Muscle of back (tissue), 13 donors: ENCODE measurements around the gene MAGEL2. TPM values are rescaled to one million over a fixed set of nuclear protein-coding genes. Genes with fewer than 3 reads are reported as not detected.

Source experiments
- DNase-seq, 3 donors: peaks; one replicate each; pipeline versions ENCODE4 v3.0.0 to v3.0.0-alpha.2; 2013
- long read RNA-seq, 9 donors: transcript quantifications; one replicate each; lab custom pipeline, GENCODE V29; 2026
- polyA plus RNA-seq, 10 donors: library from polyadenylated mRNA; unstranded; fragments of 120-200 nt; gene quantifications; one replicate each; pipeline ENCODE4 v1.2.1, GENCODE V29; 2013; ENCODE audit not compliant: insufficient read length in 10 of 10

Gene MAGEL2
- 10 to 100 TPM; 15.9 to 27.3 (median 19.3) TPM for polyA plus RNA-seq
- long read RNA-seq, donor 1, full-length matches to known transcripts = 16 of 16 reads
- long read RNA-seq, donor 1, partial matches to known transcripts = 0 of 16 reads
- long read RNA-seq, donor 1, other reads (novel, unspliced or antisense) = 0 of 16 reads
- long read RNA-seq, donor 2, full-length matches to known transcripts = 13 of 13 reads
- long read RNA-seq, donor 2, partial matches to known transcripts = 0 of 13 reads
- long read RNA-seq, donor 2, other reads (novel, unspliced or antisense) = 0 of 13 reads
- long read RNA-seq, donor 3 = 0 reads
- long read RNA-seq, donor 4, full-length matches to known transcripts = 18 of 18 reads
- long read RNA-seq, donor 4, partial matches to known transcripts = 0 of 18 reads
- long read RNA-seq, donor 4, other reads (novel, unspliced or antisense) = 0 of 18 reads
- long read RNA-seq, donor 5, full-length matches to known transcripts = 42 of 42 reads
- long read RNA-seq, donor 5, partial matches to known transcripts = 0 of 42 reads
- long read RNA-seq, donor 5, other reads (novel, unspliced or antisense) = 0 of 42 reads
- long read RNA-seq, donor 6, full-length matches to known transcripts = 29 of 29 reads
- long read RNA-seq, donor 6, partial matches to known transcripts = 0 of 29 reads
- long read RNA-seq, donor 6, other reads (novel, unspliced or antisense) = 0 of 29 reads
- long read RNA-seq, donor 7, full-length matches to known transcripts = 13 of 13 reads
- long read RNA-seq, donor 7, partial matches to known transcripts = 0 of 13 reads
- long read RNA-seq, donor 7, other reads (novel, unspliced or antisense) = 0 of 13 reads
- long read RNA-seq, donor 8, full-length matches to known transcripts = 15 of 15 reads
- long read RNA-seq, donor 8, partial matches to known transcripts = 0 of 15 reads
- long read RNA-seq, donor 8, other reads (novel, unspliced or antisense) = 0 of 15 reads
- long read RNA-seq, donor 9, full-length matches to known transcripts = 7 of 7 reads
- long read RNA-seq, donor 9, partial matches to known transcripts = 0 of 7 reads
- long read RNA-seq, donor 9, other reads (novel, unspliced or antisense) = 0 of 7 reads

GRCh38 chr15:23647421-23648370, at the start of gene MAGEL2:
Gene MAGEL2, minus strand, starts transcription at chr15:23647867. Its CDS starts 125 bp downstream, at chr15:23647742.
- DNase-seq = peak; percentile 56 to 92 (median 81)

DNA sequence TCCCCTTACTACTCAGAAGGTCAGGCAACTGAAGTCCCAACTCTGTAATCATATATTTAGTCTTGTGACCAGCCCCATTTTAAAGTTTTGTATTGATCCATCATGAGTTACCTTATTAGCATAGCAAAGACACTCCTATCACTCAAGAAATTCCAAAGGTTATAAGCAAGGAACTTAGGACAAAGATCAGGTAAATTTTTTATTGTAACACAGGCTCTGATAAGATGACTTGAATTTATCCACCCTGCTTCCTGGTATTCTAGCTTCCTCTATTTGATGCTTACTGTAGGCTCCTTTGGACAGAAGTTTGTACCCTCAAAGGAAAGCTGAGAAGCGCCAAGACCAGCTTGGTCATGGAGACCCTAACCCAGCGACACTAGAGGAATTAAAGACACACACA, 47.6 kb upstream of the MAGEL2 start:
- DNase-seq = no peak

GRCh38 chr15:23694592-23694991, 46.9 kb upstream of the MAGEL2 start:
- DNase-seq = no peak

GRCh38 chr15:23690450-23690852, 42.8 kb upstream of the MAGEL2 start:
- peak; percentile 86 to 95 (median 92) for DNase-seq

DNA sequence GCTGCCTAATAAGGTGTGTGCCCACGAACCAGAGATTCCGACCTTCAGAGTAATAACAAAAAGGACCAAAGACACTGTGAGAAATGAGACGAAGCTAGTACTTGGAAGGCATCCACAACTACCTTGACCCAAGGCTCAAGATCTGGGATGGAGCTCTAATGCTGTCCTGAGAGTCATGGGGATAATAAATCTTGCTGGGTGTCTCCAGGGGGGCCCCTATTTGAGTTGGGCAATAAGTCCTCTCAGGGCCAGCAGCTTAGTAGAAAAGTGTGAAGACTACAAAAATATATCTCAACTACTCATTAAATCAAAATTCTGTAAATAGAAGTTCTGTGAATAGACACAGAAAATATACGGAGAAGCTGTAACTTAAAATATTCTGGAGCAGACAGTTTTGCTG, 42.3 kb upstream of the MAGEL2 start:
- DNase-seq = peak in 2 of 3 donors; percentile 12 to 16

GRCh38 chr15:23687143-23687470, 39.4 kb upstream of the MAGEL2 start, which contains the start of gene NDN:
Gene NDN, minus strand, starts transcription at chr15:23687305. Its CDS starts 88 bp downstream, at chr15:23687217.
- DNase-seq = peak; percentile 67 to 86 (median 77)

- DNase-seq = peak in 2 of 3 donors; percentile 12 to 60
Measured at GRCh38 chr15:23686466-23687142, 38.9 kb upstream of the MAGEL2 start.

DNA sequence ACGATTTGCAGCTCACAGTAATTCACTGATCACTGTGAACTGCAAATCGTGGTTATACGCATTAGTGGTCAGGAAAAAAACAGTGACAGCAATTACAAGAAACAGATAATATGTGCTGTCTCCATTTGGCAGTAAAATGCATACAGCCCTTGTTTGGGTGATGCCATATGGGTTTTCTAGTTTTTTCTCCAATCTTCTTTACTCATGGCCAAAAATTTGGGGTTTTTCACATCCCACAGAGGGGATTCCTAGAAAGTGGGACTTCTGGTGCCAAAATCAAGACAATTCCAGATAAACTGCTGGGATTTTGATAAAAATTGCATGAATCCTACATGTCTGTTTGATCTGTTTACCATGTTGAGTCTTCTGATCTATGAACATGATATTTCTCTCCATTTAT, 23.8 kb upstream of the MAGEL2 start:
- no peak for DNase-seq

- no peak for DNase-seq
Measured at GRCh38 chr15:23670970-23671369, 23.3 kb upstream of the MAGEL2 start.

DNA sequence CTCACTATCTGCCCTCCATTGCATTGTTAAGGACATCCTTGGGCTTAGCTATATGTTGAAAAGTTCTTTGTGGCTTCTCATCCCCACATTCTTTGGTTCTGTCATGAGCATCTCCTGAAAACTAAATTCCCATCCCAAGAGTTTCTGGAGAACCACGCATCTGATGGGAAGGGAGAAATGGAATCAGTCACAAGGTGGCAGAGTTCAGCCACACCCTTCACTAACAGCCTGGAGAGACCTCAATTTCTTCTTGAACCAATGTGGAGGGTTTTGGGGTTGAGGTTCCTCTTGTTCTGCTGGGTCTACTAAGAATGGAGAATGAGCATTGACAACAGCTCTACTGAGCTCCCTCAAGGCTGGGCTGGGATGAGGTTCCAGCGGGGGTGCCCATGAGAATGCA, 15.6 kb upstream of the MAGEL2 start:
- DNase-seq = no peak

DNA sequence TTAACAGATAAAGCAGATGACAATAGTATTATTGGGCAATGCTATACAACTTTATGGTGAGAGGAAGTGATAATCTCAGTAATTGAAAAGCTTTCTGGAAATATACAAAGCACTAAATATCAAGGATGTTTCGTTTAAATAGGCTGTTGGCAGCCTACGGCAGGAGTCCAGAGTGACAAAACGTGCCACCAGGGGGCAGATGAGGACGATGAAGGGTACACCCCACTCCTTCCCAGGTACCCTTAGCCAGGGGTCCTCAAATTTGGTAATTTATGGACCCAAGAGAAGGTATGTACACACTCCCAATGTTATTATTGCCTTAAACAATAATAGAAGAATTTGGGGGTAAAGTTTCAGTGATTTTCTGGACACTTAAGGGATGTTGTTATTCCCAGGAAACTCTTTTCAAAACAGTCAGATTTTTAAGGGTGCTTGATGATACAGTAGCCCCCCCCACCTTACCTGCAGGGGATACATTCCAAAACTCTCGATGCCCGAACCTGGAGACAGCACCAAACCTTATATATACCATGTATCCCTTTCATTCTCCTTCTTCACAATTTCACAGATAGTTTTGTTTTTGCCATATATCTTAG, 1.4 kb upstream of the MAGEL2 start:
- DNase-seq = peak in 1 of 3 donors; percentile 57

GRCh38 chr15:23647001-23647295, 719 bp downstream of the MAGEL2 start:
- DNase-seq = no peak

- DNase-seq = peak in 1 of 3 donors; percentile 15
Measured at GRCh38 chr15:23646165-23647000, 1.3 kb downstream of the MAGEL2 start.

DNA sequence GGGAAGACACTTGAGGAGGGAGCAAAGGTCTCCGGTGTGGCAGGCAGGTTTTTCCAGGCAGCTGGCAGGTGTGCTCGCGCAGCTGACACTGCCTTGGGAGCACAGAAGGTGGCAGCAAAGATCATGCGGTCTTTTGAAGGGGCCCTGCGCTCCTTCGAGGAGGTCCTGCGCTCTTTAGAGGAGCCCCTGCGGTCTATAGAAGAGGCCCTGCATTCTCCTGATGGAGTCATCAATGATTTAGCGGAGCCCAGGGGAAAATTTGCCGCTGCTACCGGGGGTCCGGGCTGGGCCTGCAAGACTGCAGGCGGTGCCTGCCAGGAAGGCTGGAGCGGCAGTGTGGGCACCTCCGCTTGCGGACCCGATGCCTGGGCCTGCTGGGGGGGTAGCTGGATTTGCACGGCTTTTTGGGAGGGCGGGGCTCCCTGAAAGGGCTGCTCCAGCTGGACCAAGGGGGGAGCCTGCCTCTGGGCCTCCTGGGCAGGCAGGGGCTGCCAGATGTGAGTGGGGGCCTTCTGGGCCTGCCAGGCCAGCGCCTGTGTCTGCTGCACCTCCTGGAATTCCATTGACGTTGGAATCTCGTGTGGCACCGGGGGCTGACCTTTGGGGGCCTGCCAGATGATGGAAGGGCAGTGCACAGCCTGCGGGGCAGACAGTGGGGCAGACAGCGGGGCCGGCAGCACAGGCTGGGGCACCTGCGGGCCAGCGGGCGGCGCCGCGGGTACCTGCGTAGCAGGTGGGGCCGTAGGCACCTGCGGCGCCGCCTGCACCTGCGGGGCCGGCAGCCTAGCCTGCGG, 2.1 kb downstream of the MAGEL2 start:
- DNase-seq = peak in 1 of 3 donors; percentile 27

GRCh38 chr15:23644829-23645228, 2.8 kb downstream of the MAGEL2 start:
- DNase-seq = no peak

DNA sequence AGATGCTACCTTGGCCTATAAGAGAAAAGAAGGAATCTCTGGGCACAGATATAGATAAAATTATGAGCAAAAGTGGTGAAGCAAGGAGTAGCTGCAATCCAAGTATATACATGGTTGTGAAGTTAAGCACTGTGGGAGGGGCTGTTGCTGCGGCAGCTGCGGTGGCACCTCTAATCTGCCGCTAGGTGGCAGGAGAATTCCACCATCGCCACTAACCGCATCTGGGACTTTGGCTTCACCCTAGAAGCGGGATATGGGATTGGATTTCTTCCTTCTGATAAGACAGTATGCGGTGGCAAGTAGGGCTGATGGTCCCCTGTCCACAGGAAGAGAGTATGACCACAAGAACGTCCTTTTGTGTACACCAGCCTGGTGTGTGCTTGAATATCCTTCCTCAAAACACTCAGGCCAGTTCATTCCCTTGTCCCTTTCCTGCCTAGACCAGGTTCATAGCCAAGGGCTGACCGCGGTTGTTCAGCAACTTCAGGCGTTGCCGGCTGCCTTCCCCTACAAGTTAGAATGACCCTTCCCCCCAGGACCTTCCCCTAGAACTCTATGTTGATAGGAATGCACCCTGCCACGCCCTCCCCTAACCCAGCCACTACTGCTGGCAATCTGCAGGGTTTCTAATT, 5.1 kb downstream of the MAGEL2 start:
- DNase-seq = peak; percentile 62 to 84 (median 64)

- DNase-seq = no peak
Measured at GRCh38 chr15:23634181-23634580, 13.5 kb downstream of the MAGEL2 start.
